Measurements from ENCODE around the gene RPUSD3. TPM values are rescaled to one million over a fixed set of nuclear protein-coding genes. Genes with fewer than 3 reads are reported as not detected.
A peak's percentile ranks its signal among the peaks of the same experiment; 100 is the strongest.

The RPUSD3 gene
- total and polyA plus RNA-seq, 9 of the 15 experiments (the other 6 are each of a cell fraction or from before 2014, with no cell fraction given) = 13.8 to 99.0 (median 59.3) TPM

DNA sequence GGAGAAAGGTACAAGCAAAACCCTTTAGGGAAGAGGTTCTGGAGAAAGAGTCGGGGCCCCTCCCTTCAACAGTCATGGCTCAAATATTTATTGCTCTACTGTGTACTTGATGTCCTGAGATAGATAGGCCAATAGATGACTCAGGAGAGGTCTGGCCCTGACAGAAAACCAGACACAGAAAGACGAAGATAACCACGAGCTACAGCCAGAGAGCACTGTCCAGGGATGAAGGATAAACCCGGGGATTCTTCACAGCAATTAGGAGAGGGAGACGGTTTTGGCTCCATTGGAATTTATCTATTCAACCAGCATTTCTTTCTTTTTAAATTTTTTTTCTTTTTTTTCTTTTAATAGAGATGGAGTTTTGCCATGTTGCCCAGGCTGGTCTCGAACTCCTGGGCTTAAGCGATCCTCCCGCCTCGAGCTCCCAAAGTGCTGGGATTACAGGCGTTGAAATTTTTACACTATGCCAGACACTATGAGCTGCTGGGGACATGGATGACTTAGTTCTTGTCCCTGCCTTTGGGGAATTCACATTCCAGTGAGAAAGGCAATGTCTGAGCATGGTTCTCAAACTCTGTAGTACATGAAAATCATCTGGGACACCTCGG lies 40.9 kb upstream of the RPUSD3 start (continued):
- TF ChIP-seq PHF8 (IDR thresholded peaks at IDR 0.05; ENCODE audit: borderline replicate concordance, low read length) (no peak), CHD1 (IDR thresholded peaks at IDR 0.05; ENCODE audit: low read length) (no peak), CEBPG (CRISPR knock-in tag; IDR thresholded peaks at IDR 0.05) (no peak), CEBPG (tag; conservative IDR thresholded peaks at IDR 0.05 in 1 of 2, IDR thresholded peaks at IDR 0.05 in 1 of 2) (no peak), ZNF263 (CRISPR knock-in tag; IDR thresholded peaks at IDR 0.05; ENCODE audit: borderline replicate concordance) (peak; percentile 99), MYC (IDR thresholded peaks at IDR 0.05; ENCODE audit: low read depth, low read length) (no peak), MYC (CRISPR knock-in tag; IDR thresholded peaks at IDR 0.05; ENCODE audit: borderline replicate concordance, low read depth) (no peak), RBM15 (IDR thresholded peaks at IDR 0.05; ENCODE audit: insufficient read depth, low read length) (no peak), KLF6 (CRISPR knock-in tag; IDR thresholded peaks at IDR 0.05; ENCODE audit: borderline replicate concordance) (no peak), ZNF717 (CRISPR knock-in tag; IDR thresholded peaks at IDR 0.05) (no peak), ZNF584 (CRISPR knock-in tag; IDR thresholded peaks at IDR 0.05; ENCODE audit: low read depth) (no peak), U2AF1 (optimal IDR thresholded peaks at IDR 0.05; ENCODE audit: low read depth, low read length) (no peak), ZNF316 (IDR thresholded peaks at IDR 0.05) (peak; percentile 44; the same call in 1 of the 2 replicates), L3MBTL2 (IDR thresholded peaks at IDR 0.05) (peak; percentile 84), SMAD2 (IDR thresholded peaks at IDR 0.05; ENCODE audit: low read depth, low read length) (no peak), MCM5 (IDR thresholded peaks at IDR 0.05; ENCODE audit: low read depth) (no peak), EP400 (IDR thresholded peaks at IDR 0.05) (peak; percentile 26; the same call in 1 of the 2 replicates), ZC3H4 (CRISPR knock-in tag; IDR thresholded peaks at IDR 0.05; ENCODE audit: borderline replicate concordance) (no peak), PHB (CRISPR knock-in tag; IDR thresholded peaks at IDR 0.05) (no peak), TEAD1 (CRISPR knock-in tag; IDR thresholded peaks at IDR 0.05) (peak; percentile 60 to 86; a peak in 2 of 4 replicates), MEF2A (IDR thresholded peaks at IDR 0.05; ENCODE audit: control insufficient read depth, low read depth, low read length) (no peak), HMG20B (CRISPR knock-in tag; IDR thresholded peaks at IDR 0.05) (no peak), ZNF785 (CRISPR knock-in tag; IDR thresholded peaks at IDR 0.05) (no peak)
- TF ChIP-seq, protein P1, sequence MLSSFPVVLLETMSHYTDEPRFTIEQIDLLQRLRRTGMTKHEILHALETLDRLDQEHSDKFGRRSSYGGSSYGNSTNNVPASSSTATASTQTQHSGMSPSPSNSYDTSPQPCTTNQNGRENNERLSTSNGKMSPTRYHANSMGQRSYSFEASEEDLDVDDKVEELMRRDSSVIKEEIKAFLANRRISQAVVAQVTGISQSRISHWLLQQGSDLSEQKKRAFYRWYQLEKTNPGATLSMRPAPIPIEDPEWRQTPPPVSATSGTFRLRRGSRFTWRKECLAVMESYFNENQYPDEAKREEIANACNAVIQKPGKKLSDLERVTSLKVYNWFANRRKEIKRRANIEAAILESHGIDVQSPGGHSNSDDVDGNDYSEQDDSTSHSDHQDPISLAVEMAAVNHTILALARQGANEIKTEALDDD (IDR thresholded peaks at IDR 0.05) = no peak
- TF ChIP-seq, protein P2, sequence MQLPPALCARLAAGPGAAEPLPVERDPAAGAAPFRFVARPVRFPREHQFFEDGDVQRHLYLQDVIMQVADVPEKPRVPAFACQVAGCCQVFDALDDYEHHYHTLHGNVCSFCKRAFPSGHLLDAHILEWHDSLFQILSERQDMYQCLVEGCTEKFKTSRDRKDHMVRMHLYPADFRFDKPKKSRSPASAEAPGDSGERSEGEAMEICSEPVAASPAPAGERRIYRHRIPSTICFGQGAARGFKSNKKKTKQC (CRISPR knock-in tag; IDR thresholded peaks at IDR 0.05) = no peak
- TF ChIP-seq, protein P3, sequence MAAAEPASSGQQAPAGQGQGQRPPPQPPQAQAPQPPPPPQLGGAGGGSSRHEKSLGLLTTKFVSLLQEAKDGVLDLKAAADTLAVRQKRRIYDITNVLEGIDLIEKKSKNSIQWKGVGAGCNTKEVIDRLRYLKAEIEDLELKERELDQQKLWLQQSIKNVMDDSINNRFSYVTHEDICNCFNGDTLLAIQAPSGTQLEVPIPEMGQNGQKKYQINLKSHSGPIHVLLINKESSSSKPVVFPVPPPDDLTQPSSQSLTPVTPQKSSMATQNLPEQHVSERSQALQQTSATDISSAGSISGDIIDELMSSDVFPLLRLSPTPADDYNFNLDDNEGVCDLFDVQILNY (CRISPR knock-in tag; IDR thresholded peaks at IDR 0.05) = no peak
- TF ChIP-seq, protein P4, sequence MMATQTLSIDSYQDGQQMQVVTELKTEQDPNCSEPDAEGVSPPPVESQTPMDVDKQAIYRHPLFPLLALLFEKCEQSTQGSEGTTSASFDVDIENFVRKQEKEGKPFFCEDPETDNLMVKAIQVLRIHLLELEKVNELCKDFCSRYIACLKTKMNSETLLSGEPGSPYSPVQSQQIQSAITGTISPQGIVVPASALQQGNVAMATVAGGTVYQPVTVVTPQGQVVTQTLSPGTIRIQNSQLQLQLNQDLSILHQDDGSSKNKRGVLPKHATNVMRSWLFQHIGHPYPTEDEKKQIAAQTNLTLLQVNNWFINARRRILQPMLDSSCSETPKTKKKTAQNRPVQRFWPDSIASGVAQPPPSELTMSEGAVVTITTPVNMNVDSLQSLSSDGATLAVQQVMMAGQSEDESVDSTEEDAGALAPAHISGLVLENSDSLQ (IDR thresholded peaks at IDR 0.05) = peak; percentile 91

All from K562 (cell line).